DMS 273 (cell line): ENCODE results near the gene BATF.
"Not testable (repeated sequence)": the region's sequence is repeated elsewhere in the genome, so short reads cannot be mapped to it uniquely, and the experiment has no call there.

ENCODE experiments used
- DNase-seq: peaks from one replicate; lab custom pipeline; 2025; ENCODE audit not compliant: unreplicated experiment; lab: John Stamatoyannopoulos, UW

The BATF gene, protein sequence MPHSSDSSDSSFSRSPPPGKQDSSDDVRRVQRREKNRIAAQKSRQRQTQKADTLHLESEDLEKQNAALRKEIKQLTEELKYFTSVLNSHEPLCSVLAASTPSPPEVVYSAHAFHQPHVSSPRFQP

DNA sequence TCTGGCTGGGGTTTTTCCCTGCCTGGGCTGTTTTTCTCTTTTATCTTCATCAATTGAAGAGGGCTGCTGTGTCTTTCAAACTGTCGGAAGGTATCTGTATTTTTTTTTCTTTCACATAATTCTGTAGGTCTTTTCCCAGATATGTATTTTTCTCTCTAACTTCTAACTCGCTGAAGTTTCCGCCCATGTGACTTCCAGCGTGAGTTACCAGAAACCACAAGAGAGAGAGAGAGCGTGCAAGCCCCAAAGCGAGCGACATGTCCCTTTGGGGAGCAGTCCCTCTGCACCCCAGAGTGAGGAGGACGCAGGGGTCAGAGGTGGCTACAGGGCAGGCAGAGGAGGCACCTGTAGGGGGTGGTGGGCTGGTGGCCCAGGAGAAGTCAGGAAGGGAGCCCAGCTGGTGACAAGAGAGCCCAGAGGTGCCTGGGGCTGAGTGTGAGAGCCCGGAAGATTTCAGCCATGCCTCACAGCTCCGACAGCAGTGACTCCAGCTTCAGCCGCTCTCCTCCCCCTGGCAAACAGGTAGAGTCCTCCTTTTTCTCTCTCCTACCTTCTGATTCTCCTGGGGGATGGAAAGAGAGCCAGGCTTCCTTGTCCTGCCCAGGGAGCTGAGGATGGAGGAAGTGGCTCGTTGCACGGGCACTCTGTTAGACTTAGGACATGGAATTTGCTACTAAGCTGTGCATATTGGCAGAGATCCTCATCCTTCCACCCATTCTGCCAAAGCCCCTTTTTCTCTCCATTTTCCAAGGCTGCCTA is at the start of gene BATF:
TSS of gene BATF (plus strand) at position 246 of the 759 bp plus-strand sequence. CDS start at position 460, 214 bp downstream.
- DNase-seq, result no peak

DNA sequence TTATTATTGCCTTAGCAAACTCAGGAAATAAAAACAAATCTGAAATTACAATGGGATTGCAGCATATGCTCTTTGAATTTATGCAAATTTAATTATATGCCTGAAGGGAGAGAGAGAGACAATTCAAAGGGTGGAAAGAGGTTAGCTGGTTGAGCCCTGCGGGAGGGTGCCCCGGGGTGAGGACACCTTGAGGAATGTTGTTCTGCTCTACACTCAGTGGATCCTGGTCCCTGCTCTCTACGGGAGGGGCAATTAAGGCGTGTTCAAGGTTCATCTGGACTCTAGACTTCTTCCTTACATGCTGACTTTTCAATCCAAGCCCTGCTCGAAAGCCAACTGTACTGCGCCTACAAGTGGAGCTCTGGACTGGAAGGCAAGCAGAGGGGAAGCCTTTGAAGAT is 48.1 kb upstream of the BATF start:
- DNase-seq, result not testable (repeated sequence)

DNA sequence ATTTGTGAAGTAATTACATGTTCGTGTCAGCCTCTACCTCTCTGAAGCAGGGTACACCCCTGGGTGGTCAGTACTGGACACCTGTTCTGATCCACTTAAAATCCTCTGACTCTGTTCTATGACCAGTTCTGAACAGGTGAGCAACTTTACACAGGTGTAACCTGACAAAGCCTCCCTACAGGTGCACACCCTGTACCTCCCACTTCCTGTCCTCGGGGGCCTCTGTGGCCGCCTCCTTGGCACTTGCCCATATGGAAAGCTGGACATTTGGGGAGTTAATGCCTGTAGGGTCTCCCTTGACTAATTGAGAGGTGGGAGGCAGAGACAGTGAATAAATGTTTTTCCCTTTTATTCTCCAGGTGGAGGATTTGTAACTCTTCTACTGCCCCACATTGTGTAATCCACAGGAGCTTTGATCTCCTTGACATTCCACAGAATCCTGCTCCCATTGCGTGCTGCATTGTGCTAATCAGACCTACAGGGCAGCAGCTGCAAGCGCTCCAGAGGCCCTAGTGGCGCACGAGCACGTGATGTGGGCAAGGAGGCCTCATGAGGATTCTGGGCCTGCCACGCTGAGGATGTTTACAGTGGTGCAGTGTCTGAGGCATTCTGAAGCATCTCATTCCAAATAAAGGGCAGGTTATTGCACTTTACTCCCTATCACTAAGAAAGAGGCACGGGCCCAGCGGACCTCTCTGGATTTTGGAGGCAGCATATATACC is 45.8 kb upstream of the BATF start:
- no peak for DNase-seq

DNA sequence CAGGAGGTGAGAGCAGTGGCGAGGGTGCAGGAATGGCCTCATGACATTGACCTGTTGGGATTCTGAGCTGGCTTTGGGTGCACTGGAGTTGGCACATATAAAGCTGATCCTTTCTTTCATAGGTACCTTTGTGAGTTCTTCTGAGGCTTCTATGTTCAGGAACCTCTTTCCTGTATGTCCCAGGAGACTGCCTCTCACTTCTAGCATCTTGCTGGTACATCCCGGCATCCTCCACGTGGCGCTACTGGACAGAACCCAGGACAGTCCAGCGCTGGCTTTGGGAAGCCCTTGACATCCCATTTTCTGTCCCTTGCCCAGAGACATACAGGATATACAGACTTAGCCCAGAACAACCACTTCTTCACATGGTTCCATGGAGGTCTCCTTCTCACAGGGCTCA is 44.4 kb upstream of the BATF start:
- DNase-seq, result no peak

DNA sequence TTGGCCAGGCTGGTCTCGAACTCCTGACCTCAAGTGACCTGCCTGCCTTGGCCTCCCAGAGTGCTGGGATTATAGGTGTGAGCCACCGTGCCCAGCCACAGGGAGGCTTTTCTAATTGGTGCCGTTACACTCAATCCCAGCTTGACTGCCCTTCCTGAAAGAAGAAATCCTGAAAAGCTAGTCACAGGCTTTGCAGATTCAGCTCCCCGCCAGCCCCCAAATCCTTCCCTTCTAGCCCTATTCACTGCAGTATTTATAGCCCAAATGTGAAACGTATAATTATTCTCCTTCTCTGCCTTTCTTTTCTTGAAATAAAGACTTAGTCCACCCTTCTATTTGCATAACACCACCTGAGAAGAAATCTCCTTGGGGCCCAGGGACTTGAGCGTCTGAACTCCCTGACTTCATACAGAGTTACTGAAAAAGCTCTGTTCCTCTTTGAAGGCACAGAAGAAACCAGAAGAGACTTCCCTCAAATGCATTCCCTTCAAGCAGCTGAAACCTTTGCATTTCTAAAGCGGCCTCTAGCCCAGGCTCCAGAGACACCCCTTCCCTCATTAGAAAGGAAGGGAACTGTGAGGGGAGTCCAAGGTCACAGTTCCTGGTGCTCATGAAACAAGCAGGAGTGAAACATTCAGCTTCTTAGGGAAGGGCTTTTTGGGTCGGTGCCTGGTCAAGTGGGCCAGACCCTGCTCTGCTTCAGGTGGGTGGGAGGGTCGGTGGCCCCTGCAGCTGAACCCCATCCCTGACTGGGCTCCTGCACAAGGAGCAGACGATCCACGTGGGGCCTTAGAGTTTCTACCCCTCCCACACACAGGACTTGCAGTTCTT is 42.3 kb upstream of the BATF start:
- DNase-seq, result no peak

DNA sequence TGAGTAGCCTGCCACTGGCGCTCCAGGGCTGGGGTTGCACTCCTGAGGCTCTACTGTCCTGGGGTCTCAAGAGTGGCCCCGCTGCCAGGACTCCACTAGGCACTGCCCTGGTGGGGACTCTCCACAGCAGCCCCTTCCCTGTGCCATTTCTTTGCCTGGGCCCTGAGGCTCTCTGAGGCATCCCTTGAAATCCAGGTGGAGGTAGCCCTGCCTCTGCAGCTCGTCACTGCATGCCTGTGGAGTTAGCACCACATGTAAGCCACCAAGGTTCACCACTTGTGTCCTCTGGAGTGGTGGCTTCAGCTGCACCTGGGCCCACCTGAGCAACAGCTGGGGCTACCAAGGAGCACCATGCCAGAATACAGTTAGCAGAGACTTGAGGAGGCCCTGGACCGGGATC is 39.9 kb upstream of the BATF start:
- DNase-seq, result no peak

DNA sequence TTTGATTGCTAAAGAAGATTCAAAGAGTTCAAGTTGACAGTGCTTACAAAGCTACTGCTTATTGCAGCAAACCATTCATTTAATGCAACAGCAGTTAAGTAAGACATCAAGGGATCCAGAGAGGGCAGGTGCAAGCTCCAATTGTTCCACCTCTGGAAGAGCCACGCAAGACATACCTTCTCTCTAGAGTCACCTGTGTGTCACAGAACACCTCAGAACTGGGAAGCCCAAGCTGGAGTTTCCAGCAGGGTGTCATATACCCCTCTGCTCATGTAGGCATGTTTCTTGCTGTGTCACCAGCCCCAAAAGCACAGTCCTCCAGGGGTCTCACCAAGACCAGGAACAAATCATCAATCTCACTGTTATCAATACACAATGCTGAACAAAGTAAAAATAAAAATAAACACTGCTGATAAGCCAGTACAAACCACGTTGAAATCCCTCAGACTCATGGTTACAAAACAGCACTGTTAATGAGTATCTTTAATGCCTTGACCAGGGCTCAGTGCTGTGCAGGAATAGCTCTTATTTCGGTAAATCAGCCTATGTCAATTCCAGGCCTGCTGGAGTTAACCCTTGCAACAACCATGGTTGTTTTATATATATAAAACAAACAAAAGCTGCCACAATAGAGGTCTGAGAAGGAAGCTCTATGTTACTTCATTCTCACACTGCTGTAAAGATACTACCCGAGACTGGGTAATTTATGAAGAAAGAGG is 37.4 kb upstream of the BATF start:
- DNase-seq, result no peak

DNA sequence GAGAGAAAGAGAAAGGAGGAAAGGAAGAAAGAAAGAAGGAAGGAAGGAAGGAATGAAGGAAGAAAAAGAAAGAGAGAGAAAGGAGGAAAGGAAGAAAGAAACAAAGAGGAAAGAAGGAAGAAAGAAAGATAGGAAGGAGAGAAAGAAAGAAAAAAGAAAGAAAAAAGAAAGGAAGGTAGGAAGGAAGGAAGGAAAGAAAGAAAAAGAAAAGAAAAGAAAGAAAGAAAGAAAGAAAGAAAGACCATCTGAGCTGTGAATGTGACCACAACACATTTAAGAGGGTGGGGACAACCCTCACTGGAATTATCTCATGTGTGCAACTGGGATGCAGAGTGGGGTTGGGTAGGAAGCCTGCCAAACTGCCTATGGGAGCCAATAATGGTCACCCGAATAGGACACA is 36.0 kb upstream of the BATF start:
- no peak for DNase-seq

DNA sequence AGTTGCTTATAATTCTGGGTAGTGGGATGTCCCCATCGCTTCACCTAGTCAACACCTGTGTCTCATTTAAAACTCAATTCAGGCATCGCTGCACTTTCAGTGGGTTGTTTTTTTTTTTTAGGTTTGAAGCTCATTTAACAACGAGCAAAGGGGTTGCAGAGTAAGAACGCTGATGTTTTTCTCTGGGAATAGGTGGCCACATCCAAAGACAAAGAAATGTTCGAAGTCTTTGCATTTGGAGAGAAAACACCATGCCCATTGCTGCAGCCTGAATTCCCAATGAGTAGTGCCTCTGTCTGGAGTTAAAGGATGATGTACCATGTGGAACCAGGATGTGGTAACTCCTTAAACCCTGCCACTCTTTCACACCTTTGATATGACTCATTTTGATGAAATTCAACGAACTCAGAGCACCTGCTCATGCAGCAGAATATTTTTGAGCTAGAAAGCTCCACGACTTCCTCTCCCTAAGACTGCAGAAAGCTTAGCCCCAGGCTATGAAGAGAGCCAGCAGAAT is 35.1 kb upstream of the BATF start:
- DNase-seq, result no peak

DNA sequence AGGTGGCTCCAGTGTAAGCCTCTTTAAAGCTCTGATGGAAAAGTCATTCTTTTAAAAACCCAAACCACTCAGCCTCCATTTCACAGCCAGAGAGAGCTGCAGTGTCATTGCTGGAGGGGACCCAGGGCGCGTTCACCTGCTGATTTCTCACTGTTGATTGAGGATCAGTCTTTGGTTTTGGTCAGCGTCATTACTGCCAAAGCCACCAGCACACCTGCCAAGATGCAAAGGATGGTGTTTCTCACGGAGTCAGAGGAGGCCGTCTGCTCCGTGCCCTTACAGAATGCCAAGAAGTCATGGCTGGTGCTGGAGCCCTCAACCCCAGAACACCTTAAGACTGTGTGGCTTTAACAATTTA is 32.8 kb upstream of the BATF start:
- DNase-seq, result no peak

DNA sequence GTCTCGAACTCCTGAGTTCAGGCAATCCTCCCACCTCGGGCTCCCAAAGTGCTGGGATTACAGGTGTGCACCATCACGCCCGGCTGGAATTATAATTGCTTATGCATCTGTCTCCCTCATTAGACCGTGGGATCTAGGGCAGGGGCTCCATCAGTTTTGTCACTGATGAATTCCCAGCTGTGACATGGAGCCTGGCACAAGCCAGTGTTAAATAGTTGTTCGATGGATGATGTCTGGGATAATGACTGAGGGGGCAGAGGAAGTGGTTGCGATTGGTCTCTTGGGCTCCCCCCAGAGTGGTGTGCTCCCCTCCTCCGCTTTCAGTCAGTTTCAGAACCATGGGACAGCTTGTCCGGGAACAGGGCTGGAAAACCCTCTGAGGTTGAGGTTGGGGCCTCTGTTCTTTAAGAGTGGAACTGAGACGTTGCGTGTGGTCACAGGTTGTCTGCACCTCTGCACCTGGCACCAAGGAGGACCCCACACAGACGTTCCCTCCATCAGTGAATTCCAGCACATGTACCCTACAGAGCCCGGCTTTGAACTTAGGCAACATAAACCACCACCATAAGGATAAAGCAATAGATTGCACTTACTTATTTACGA is 30.8 kb upstream of the BATF start:
- DNase-seq, result no peak

DNA sequence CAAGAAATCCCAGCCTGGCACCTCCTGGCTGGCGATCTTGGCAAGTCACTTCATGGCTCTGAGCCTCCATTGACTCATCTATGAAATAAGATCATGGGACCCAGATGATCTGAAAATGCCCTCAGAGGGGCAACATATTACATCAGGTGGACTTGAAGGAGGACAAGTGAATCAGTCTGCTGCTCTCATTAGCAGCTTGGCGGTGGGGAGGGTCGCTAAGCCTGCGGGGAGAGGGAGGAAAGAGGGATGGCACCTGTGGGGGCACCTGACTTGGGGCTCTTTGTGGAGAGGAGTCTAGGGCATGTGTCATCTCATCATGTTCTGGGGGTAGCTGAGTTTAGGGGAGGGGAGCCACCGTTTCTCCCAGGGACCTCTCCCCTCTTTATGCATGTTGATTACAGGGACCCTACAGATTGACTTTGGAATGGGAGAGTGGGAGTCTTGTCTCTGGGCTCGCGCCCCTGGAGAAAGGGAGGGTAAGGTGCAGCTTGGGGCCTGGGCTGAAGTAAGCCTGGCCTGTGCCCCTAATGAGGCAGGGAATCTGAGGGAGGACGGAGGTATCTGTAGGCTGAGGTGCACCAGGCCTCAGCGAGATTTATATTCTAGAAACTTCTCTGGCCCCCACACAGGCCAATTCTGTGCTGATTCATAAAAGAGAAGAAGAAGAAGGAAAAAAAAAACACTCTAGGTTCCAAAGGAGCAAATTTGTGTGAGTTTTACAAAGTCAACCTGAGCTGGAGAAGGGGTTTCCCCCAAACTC is 29.3 kb upstream of the BATF start:
- DNase-seq, result no peak

DNA sequence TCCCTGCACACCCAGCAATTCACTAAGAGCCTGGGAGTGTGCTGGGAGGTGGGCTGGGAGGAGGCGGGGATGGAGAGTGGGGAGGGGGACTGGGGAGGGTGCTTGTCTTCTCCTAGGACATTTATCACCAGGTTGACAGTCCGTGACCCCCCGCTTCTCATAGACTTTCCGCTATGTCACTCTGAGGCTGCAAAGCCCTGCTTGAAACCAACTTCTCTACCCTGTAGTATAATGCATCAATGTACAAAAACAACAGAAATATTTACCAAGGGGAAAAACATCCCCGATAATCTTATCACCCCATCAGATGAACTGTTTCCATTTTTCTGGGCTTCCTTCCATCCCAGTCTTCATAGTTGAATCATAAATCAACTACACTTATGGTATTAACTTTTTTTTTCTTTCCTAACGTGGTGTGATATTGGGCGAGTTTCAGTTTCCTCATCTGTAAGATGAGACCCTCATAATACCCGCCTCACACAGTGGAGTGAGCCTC is 28.6 kb upstream of the BATF start:
- DNase-seq, result no peak

DNA sequence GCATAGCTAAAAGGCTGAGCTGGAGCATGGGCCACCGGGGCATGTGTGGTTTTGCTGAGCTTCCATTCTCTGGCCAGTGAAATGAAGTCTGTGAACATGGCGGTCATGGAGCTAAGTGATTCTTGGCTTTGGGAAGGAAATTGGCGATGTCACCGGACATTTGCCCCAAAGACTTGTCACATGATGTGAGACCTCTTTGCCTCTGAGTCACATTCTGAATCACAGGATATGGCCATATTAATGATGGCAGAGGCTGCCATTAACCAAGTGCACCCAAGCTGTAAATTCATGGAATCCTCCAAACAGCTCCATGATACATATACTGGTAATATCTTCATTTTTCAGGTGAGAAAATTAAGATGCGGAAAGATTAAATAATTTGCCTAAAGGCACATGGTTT is 27.4 kb upstream of the BATF start:
- DNase-seq, result no peak

DNA sequence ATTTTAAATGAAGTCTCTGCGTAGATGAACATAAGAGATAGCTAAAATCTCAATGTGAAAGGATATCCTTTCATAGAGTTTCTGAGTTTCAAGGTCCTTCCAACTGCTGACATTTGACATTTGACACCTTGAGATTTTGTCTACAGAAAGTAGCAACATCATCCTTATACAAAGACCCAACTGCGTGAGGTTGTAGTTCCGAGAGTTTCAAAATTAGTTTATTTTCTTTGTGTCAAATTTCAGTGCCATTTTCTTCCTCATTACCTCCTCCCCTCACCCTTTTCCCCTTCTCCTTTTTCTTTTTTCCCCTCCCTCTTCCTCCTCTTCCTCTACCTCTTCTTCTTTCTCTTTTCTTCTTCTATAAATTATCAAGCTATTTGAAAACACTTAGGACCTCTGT is 26.9 kb upstream of the BATF start:
- DNase-seq, result no peak

DNA sequence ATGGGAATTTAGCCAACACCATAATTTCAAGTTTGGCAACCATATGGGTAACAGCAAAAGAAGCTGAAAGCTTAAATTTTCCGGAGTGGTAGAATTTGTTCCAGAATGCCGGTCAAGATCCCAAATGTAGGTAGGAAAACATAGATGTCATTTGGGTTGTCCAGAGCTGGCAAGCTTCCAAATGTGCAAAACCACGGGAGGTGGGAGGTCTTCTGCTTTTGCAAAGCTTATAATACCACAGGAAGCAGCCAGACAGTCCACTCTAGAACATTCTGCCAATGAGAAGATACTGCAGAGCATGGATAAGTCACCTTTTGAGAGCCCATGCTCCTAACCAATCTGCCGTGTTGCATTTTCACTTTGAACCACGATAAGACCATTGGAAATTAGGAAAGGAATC is 26.4 kb upstream of the BATF start:
- DNase-seq, result no peak

DNA sequence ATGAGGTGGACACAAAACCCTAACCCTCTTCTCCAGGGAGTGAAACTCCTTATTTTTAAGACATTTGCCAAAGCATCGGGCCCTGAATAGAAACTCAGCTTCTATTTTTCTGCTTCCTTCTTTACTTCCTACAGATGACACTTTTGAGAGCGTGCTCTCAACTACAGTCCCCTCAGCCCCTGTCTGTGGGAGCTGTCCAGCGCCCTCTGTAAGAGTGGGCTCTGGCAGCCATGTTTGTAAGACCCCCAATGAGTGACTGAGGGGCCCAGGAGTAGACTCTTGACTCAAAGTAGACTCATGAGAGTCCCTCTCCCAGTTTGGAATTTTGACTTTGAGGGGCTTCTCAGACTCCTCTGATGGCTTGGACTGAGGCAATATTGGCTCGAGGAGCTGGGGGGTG is 25.5 kb upstream of the BATF start:
- DNase-seq, result no peak

DNA sequence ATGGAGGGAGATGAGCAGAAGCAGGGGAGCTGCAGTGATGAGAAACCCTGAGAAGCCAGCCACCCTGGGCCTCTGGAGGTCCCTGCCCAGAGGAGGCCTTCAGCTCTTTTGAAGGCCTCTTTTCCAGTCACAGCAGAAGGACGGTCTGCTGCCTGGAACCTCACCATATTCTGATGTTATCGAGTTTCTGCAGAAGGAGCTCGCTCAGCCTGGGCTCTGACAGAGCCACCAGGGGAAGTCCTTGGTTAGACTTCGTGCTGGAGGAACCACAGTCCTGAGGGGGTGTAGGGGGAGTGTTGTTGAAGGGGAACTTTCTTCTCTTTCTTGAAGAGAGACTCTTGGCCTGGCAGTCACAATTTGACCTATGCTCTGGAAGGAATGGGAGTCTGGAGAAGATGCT is 25.1 kb upstream of the BATF start:
- no peak for DNase-seq

DNA sequence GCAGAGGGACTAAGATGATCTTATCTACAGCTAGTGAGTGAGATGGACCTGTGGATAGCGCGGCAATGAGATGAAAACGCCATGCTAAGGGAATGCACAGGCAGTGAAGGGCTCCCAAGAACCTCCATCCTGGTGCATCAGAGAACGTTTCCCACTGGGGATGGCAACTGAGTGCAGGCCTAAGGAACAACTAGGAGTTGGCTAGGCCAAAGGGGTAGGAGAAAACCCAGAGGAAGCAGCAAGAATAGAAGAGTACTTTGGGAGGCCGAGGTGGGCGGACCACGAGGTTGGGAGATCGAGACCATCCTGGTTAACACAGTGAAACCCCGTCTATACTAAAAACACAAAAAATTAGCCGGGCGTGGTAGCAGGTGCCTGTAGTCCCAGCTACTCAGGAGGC is 24.6 kb upstream of the BATF start:
- no peak for DNase-seq
